HepG2 (cell line): Measurements from ENCODE around the gene NUDT3.

ENCODE experiments used
- SETDB1 ChIP-seq: sonication (generic); formaldehyde crosslinking; IDR thresholded peaks from 2 replicates; pipeline ENCODE4 v1.5.1; 2020; ENCODE audit warnings: missing genetic modification reagents, mild to moderate bottlenecking, borderline replicate concordance
- ZBTB43 ChIP-seq: sonication (generic); formaldehyde crosslinking; conservative IDR thresholded peaks from 2 replicates; pipeline ENCODE4 v1.4.0; 2020; ENCODE audit warnings: missing genetic modification reagents

GRCh38 chr6:34441526-34441925, 49.1 kb upstream of the NUDT3 start:
- TF ChIP-seq SETDB1 (CRISPR knock-in tag), result no peak
- no peak for TF ChIP-seq ZBTB43
